Gastroesophageal sphincter (tissue), 3 donors: Measurements from ENCODE around the gene PRSS12.

Source experiments
- POLR2A ChIP-seq, 2 donors: fragments of 450-650 bp; IDR thresholded peaks; one replicate each; pipeline ENCODE4 v1.6.1; 2017; ENCODE audit warnings: antibody characterized with exemption in 2 of 2, mild to moderate bottlenecking in 2 of 2, moderate library complexity in 1 of 2
- TF ChIP-seq, protein P1 (sequence below), 4 experiments: fragments of 200-600 bp in 2 of 4; fragments of 450-650 bp in 2 of 4; sonication (generic) in 1 of 4; IDR thresholded peaks; one replicate each; pipeline ENCODE4 v1.5.1; 2017 to 2019; ENCODE audit warnings: antibody characterized with exemption in 4 of 4, mild to moderate bottlenecking in 2 of 4, moderate library complexity in 2 of 4

GRCh38 chr4:118400356-118400755 lies 47.6 kb upstream of the PRSS12 start:
- TF ChIP-seq, protein P1, sequence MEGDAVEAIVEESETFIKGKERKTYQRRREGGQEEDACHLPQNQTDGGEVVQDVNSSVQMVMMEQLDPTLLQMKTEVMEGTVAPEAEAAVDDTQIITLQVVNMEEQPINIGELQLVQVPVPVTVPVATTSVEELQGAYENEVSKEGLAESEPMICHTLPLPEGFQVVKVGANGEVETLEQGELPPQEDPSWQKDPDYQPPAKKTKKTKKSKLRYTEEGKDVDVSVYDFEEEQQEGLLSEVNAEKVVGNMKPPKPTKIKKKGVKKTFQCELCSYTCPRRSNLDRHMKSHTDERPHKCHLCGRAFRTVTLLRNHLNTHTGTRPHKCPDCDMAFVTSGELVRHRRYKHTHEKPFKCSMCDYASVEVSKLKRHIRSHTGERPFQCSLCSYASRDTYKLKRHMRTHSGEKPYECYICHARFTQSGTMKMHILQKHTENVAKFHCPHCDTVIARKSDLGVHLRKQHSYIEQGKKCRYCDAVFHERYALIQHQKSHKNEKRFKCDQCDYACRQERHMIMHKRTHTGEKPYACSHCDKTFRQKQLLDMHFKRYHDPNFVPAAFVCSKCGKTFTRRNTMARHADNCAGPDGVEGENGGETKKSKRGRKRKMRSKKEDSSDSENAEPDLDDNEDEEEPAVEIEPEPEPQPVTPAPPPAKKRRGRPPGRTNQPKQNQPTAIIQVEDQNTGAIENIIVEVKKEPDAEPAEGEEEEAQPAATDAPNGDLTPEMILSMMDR (IDR thresholded peaks at IDR 0.05) = no peak
- TF ChIP-seq POLR2A (IDR thresholded peaks at IDR 0.05) = no peak
